ENCODE results near the gene PYROXD2. TPM values are rescaled to one million over a fixed set of nuclear protein-coding genes. Genes with fewer than 3 reads are reported as not detected.

Gene PYROXD2
- total and polyA plus RNA-seq, 2 experiments from 2014 or later: 1.3 to 2.6 TPM

DNA sequence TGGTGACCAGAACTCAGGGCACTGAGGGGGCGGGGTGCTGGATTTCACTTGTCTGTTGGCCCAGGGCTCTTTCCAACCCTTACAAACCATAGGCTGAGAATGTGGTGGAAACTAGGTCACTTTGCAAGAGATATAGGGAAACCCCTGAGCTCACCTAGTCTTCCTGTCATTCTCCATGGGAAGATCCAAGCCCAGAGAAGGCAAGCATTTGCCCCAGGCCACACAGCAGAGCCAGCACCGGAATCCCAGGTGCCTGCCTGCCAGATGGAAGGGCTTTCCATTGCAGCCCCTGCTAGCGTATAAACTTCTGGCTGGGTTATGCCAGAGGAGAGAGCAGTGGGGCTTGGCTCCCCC is 427 bp downstream of the PYROXD2 start (continued):
- TF ChIP-seq, protein P1, sequence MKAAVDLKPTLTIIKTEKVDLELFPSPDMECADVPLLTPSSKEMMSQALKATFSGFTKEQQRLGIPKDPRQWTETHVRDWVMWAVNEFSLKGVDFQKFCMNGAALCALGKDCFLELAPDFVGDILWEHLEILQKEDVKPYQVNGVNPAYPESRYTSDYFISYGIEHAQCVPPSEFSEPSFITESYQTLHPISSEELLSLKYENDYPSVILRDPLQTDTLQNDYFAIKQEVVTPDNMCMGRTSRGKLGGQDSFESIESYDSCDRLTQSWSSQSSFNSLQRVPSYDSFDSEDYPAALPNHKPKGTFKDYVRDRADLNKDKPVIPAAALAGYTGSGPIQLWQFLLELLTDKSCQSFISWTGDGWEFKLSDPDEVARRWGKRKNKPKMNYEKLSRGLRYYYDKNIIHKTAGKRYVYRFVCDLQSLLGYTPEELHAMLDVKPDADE (IDR thresholded peaks at IDR 0.05): no peak
- TF ChIP-seq ZNF331 (CRISPR knock-in tag; IDR thresholded peaks at IDR 0.05; ENCODE audit: low read depth): no peak
- TF ChIP-seq, protein P2, sequence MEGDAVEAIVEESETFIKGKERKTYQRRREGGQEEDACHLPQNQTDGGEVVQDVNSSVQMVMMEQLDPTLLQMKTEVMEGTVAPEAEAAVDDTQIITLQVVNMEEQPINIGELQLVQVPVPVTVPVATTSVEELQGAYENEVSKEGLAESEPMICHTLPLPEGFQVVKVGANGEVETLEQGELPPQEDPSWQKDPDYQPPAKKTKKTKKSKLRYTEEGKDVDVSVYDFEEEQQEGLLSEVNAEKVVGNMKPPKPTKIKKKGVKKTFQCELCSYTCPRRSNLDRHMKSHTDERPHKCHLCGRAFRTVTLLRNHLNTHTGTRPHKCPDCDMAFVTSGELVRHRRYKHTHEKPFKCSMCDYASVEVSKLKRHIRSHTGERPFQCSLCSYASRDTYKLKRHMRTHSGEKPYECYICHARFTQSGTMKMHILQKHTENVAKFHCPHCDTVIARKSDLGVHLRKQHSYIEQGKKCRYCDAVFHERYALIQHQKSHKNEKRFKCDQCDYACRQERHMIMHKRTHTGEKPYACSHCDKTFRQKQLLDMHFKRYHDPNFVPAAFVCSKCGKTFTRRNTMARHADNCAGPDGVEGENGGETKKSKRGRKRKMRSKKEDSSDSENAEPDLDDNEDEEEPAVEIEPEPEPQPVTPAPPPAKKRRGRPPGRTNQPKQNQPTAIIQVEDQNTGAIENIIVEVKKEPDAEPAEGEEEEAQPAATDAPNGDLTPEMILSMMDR (conservative IDR thresholded peaks at IDR 0.05; ENCODE audit: low read depth in 2 of 2): no peak
- no peak for TF ChIP-seq POLR2AphosphoS5 (IDR thresholded peaks at IDR 0.05; ENCODE audit: low read depth)
- TF ChIP-seq NANOG (IDR thresholded peaks at IDR 0.05; ENCODE audit: borderline replicate concordance): no peak
- no peak for TF ChIP-seq STAT1 (IDR thresholded peaks at IDR 0.05; ENCODE audit: unreplicated experiment)

DNA sequence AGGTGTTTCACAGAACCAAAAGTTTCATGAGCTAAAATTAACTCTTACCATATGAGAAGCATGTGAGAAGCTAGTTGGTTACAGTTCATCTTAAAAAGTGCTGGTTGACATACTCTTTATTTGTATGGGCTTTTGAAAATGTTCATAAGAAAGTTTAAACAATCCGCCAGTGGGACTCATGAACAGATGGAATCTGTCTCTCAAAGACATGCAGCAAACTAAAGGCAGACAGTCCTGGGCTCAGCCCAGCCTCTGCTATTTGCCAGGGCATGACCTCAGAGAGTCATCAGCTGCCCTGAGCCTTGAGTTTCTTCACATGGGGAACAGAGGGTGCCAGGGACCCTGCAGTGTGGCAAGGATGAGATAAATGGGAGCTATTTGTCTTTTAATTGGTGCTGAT is 3.2 kb downstream of the PYROXD2 start:
- Histone ChIP-seq H3F3A (replicated peaks; ENCODE audit: low read depth) (no peaks in the 10 kb centered on the region), H3K9me2 (ENCODE audit: insufficient read depth) (no peaks in the 10 kb centered on the region), H3K4me2 (no peak overlapping the region), H3K4me1 (ENCODE audit: insufficient read depth) (peaks cover 14% of the 10 kb centered on the region), H3K4me3 (no peak overlapping the region), H3K79me2 (replicated peaks; ENCODE audit: insufficient read depth) (no peaks in the 10 kb centered on the region), H3K27me3 (ENCODE audit: insufficient read depth) (no peaks in the 10 kb centered on the region), H3K27ac (ENCODE audit: low read depth) (no peak overlapping the region), H2AFZ (no peak overlapping the region), H4K20me1 (replicated peaks; ENCODE audit: insufficient read depth) (no peaks in the 10 kb centered on the region), H3K36me3 (ENCODE audit: insufficient read depth) (no peaks in the 10 kb centered on the region)
- no peaks in the 10 kb centered on the region for H3K9me3 Mint-ChIP-seq
- DNase-seq (ENCODE audit: low spot score) (no peak), ATAC-seq (no peak)
- H3K4me3 Mint-ChIP-seq: no peak overlapping the region
- H3K27ac Mint-ChIP-seq: no peak overlapping the region
- H3K36me3 Mint-ChIP-seq (ENCODE audit: low read depth): peaks cover under 1% of the 10 kb centered on the region; the same call in 1 of the 3 replicates
- H3K27me3 Mint-ChIP-seq (ENCODE audit: insufficient read depth, low read depth, poor library complexity): peaks cover 6% of the 10 kb centered on the region
- peaks cover 12% of the 10 kb centered on the region; the same call in 2 of the 3 replicates for H3K4me1 Mint-ChIP-seq
- TF ChIP-seq, protein P2 (conservative IDR thresholded peaks at IDR 0.05; ENCODE audit: low read depth in 2 of 2): no peak
- TF ChIP-seq NANOG (IDR thresholded peaks at IDR 0.05; ENCODE audit: borderline replicate concordance) (no peak), STAT1 (IDR thresholded peaks at IDR 0.05; ENCODE audit: unreplicated experiment) (no peak), ZNF331 (CRISPR knock-in tag; IDR thresholded peaks at IDR 0.05; ENCODE audit: low read depth) (no peak), EZH2 (IDR thresholded peaks at IDR 0.05; ENCODE audit: low read depth, unreplicated experiment) (no peak), JUNB (IDR thresholded peaks at IDR 0.05; ENCODE audit: unreplicated experiment) (no peak), EZH2phosphoT487 (IDR thresholded peaks at IDR 0.05; ENCODE audit: unreplicated experiment) (no peak)
- TF ChIP-seq, protein P3, sequence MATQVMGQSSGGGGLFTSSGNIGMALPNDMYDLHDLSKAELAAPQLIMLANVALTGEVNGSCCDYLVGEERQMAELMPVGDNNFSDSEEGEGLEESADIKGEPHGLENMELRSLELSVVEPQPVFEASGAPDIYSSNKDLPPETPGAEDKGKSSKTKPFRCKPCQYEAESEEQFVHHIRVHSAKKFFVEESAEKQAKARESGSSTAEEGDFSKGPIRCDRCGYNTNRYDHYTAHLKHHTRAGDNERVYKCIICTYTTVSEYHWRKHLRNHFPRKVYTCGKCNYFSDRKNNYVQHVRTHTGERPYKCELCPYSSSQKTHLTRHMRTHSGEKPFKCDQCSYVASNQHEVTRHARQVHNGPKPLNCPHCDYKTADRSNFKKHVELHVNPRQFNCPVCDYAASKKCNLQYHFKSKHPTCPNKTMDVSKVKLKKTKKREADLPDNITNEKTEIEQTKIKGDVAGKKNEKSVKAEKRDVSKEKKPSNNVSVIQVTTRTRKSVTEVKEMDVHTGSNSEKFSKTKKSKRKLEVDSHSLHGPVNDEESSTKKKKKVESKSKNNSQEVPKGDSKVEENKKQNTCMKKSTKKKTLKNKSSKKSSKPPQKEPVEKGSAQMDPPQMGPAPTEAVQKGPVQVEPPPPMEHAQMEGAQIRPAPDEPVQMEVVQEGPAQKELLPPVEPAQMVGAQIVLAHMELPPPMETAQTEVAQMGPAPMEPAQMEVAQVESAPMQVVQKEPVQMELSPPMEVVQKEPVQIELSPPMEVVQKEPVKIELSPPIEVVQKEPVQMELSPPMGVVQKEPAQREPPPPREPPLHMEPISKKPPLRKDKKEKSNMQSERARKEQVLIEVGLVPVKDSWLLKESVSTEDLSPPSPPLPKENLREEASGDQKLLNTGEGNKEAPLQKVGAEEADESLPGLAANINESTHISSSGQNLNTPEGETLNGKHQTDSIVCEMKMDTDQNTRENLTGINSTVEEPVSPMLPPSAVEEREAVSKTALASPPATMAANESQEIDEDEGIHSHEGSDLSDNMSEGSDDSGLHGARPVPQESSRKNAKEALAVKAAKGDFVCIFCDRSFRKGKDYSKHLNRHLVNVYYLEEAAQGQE (IDR thresholded peaks at IDR 0.05; ENCODE audit: unreplicated experiment): no peak
- TF ChIP-seq, protein P1 (IDR thresholded peaks at IDR 0.05): no peak
